HEK293 (cell line): Measurements from ENCODE around the gene NATD1.

Experiments used
- CTCF ChIA-PET: fragments of 350-600 bp; formaldehyde crosslinking; extraction: SDS; loops from one replicate; lab custom pipeline; 2021; ENCODE audit warnings: antibody characterized with exemption; lab: Yijun Ruan, JAX
- POLR2A ChIA-PET: fragments of 300-600 bp; formaldehyde crosslinking; extraction: SDS; loops from one replicate; lab custom pipeline; 2020; ENCODE audit warnings: antibody characterized with exemption, inconsistent platforms; lab: Yijun Ruan, JAX
- H3K27ac ChIP-seq: fragments of 200-500 bp; sonication (Bioruptor generic); 2 replicates; pipeline ENCODE4 v1.5.1; 2014; ENCODE audit warnings: low read depth, low read length, control low read depth, inconsistent platforms; ENCODE audit errors: extremely low read depth
- H3K36me3 ChIP-seq, 2 experiments: fragments of 200-500 bp in 1 of 2; sonication (Bioruptor generic) in 1 of 2; 1 replicate in 1 of 2; 2 replicates in 1 of 2; pipeline ENCODE4 v1.5.1; 2014 to 2017; ENCODE audit warnings: inconsistent platforms in 2 of 2, low read length in 2 of 2; ENCODE audit not compliant: control insufficient read depth in 2 of 2, insufficient read depth in 1 of 2
- H3K4me1 ChIP-seq: fragments of 200-500 bp; sonication (Bioruptor generic); 2 replicates; pipeline ENCODE4 v1.5.1; 2014; ENCODE audit warnings: mild to moderate bottlenecking, low read length, inconsistent platforms; ENCODE audit not compliant: control insufficient read depth, insufficient read depth
- H3K4me3 ChIP-seq: 2 replicates; pipeline ENCODE4 v1.5.1; 2011; ENCODE audit warnings: low read depth, mild to moderate bottlenecking, control low read depth, low read length, moderate library complexity
- H3K9me3 ChIP-seq: fragments of 200-500 bp; sonication (Bioruptor generic); 2 replicates; pipeline ENCODE4 v1.5.1; 2014; ENCODE audit warnings: low read depth, low read length, inconsistent platforms; ENCODE audit not compliant: control insufficient read depth, insufficient read depth
- FEZF1 ChIP-seq: fragments of 450-650 bp; formaldehyde crosslinking; IDR thresholded peaks from 2 replicates; pipeline ENCODE4 v1.5.1; 2016; ENCODE audit warnings: missing biosample characterization, missing genetic modification characterization
- GLIS2 ChIP-seq: fragments of 450-650 bp; formaldehyde crosslinking; IDR thresholded peaks from 2 replicates; pipeline ENCODE4 v1.5.1; 2016; ENCODE audit warnings: missing biosample characterization, missing genetic modification characterization
- OSR2 ChIP-seq: fragments of 450-650 bp; formaldehyde crosslinking; IDR thresholded peaks from 2 replicates; pipeline ENCODE4 v1.5.1; 2016; ENCODE audit warnings: missing biosample characterization, missing genetic modification characterization
- SALL2 ChIP-seq: fragments of 450-650 bp; formaldehyde crosslinking; IDR thresholded peaks from 2 replicates; pipeline ENCODE4 v1.5.0; 2017; ENCODE audit warnings: missing biosample characterization, mild to moderate bottlenecking, missing genetic modification characterization, borderline replicate concordance
- SCRT1 ChIP-seq: fragments of 450-650 bp; formaldehyde crosslinking; IDR thresholded peaks from 2 replicates; pipeline ENCODE4 v1.5.1; 2016; ENCODE audit warnings: missing biosample characterization, missing genetic modification characterization, borderline replicate concordance
- ZBTB21 ChIP-seq: fragments of 450-650 bp; formaldehyde crosslinking; IDR thresholded peaks from 2 replicates; pipeline ENCODE4 v1.5.1; 2017; ENCODE audit warnings: missing biosample characterization, missing genetic modification characterization
- ZEB2 ChIP-seq: fragments of 450-650 bp; formaldehyde crosslinking; IDR thresholded peaks from 2 replicates; pipeline ENCODE4 v1.5.1; 2016; ENCODE audit warnings: missing biosample characterization, missing genetic modification characterization
- ZNF121 ChIP-seq: fragments of 450-650 bp; formaldehyde crosslinking; IDR thresholded peaks from 2 replicates; pipeline ENCODE4 v1.5.1; 2016; ENCODE audit warnings: missing biosample characterization, missing genetic modification characterization
- ZNF335 ChIP-seq: fragments of 450-650 bp; formaldehyde crosslinking; conservative IDR thresholded peaks from 2 replicates; pipeline ENCODE4 v1.5.1; 2016; ENCODE audit warnings: missing biosample characterization, missing genetic modification characterization
- ZNF549 ChIP-seq: fragments of 450-650 bp; IDR thresholded peaks from 2 replicates; pipeline ENCODE4 v1.5.1; 2018; ENCODE audit warnings: missing biosample characterization, missing genetic modification characterization, mild to moderate bottlenecking, inconsistent platforms, moderate library complexity
- ZNF555 ChIP-seq: fragments of 450-650 bp; formaldehyde crosslinking; conservative IDR thresholded peaks from 2 replicates; pipeline ENCODE4 v1.5.1; 2017; ENCODE audit warnings: missing biosample characterization, mild to moderate bottlenecking, missing genetic modification characterization, inconsistent platforms
- ZNF561 ChIP-seq: fragments of 450-650 bp; IDR thresholded peaks from 2 replicates; pipeline ENCODE4 v1.5.1; 2018; ENCODE audit warnings: missing biosample characterization, missing genetic modification characterization, borderline replicate concordance
- ZNF658 ChIP-seq: fragments of 450-650 bp; formaldehyde crosslinking; IDR thresholded peaks from 2 replicates; pipeline ENCODE4; 2016; ENCODE audit warnings: missing biosample characterization, missing genetic modification characterization
- ZNF664 ChIP-seq: fragments of 450-650 bp; formaldehyde crosslinking; IDR thresholded peaks from 2 replicates; pipeline ENCODE4 v1.5.1; 2016; ENCODE audit warnings: missing biosample characterization, missing genetic modification characterization
- ZNF707 ChIP-seq: fragments of 450-650 bp; formaldehyde crosslinking; IDR thresholded peaks from 2 replicates; pipeline ENCODE4 v1.5.1; 2016; ENCODE audit warnings: missing biosample characterization, missing genetic modification characterization
- ZXDB ChIP-seq: fragments of 450-650 bp; formaldehyde crosslinking; IDR thresholded peaks from 2 replicates; pipeline ENCODE4 v1.5.1; 2016; ENCODE audit warnings: missing biosample characterization, missing genetic modification characterization
- TF ChIP-seq, protein P1 (sequence below): fragments of 450-650 bp; formaldehyde crosslinking; IDR thresholded peaks from 2 replicates; pipeline ENCODE4 v1.5.1; 2017; ENCODE audit warnings: missing biosample characterization, missing genetic modification characterization
- TF ChIP-seq, protein P2 (sequence below): fragments of 450-650 bp; formaldehyde crosslinking; IDR thresholded peaks from 2 replicates; pipeline ENCODE4 v1.5.1; 2016; ENCODE audit warnings: missing biosample characterization, missing genetic modification characterization
- TF ChIP-seq, protein P3 (sequence below): fragments of 450-650 bp; formaldehyde crosslinking; IDR thresholded peaks from 2 replicates; pipeline ENCODE4 v1.5.1; 2016; ENCODE audit warnings: missing biosample characterization, missing genetic modification characterization
- TF ChIP-seq, protein P4 (sequence below): fragments of 450-650 bp; formaldehyde crosslinking; IDR thresholded peaks from 2 replicates; pipeline ENCODE4 v1.5.1; 2016; ENCODE audit warnings: missing biosample characterization, missing genetic modification characterization

Gene NATD1

DNA sequence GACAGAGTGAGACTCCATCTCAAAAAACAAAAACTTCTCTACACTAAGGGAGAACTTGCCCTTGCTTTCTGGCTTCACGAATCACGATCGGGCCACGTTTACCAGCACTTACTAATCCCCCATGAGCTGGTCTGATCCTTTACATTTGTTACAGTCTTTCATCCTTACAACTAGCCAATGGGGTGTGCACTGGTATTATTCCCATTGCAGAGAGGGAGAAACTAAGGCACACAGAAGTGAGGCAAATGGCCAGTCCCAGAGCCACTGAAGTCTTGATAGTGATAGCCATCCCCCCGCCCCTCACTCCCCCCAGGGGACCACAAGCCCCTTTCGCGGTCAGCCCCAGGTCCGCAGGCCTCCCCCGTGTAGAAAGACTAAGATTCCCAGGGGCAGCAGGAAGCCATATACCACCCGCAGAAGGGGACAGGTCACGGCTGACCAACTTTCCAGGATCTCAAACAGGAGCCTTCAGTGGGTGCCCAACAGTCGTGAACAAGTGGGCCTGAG is 868 bp downstream of the NATD1 start:
- Histone ChIP-seq H3K9me3 (no peaks in the 10 kb centered on the region), H3K36me3 (no peaks in the 10 kb centered on the region), H3K4me1 (0 out of 2 replicates have a peak, but pooled peaks cover 2% of the 10 kb centered on the region), H3K4me3 (peak overlapping the region; percentile 56), H3K27ac (peak overlapping the region; percentile 46; the same call in 1 of the 2 replicates)
- POLR2A ChIA-PET = interaction anchor here (1.5 to 1.9 kb wide), 3 partner anchors 24 to 209 kb away, joined by 4 to 8 read pairs (median 7); no protein-coding TSS in a partner anchor
- no peak for TF ChIP-seq ZNF707 (tag by site-specific recombination)
- TF ChIP-seq, protein P1, sequence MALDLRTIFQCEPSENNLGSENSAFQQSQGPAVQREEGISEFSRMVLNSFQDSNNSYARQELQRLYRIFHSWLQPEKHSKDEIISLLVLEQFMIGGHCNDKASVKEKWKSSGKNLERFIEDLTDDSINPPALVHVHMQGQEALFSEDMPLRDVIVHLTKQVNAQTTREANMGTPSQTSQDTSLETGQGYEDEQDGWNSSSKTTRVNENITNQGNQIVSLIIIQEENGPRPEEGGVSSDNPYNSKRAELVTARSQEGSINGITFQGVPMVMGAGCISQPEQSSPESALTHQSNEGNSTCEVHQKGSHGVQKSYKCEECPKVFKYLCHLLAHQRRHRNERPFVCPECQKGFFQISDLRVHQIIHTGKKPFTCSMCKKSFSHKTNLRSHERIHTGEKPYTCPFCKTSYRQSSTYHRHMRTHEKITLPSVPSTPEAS (tag by site-specific recombination) = no peak
- peak; percentile 61; the same call in 1 of the 2 replicates for TF ChIP-seq GLIS2 (tag by site-specific recombination)
- peak; percentile 67 for TF ChIP-seq ZNF335 (tag by site-specific recombination)
- CTCF ChIA-PET = interaction anchor here (0.7 kb wide), 1 partner anchor 126 kb away, joined by 3 read pairs; the partner anchor contains the start of gene DHRS7B

DNA sequence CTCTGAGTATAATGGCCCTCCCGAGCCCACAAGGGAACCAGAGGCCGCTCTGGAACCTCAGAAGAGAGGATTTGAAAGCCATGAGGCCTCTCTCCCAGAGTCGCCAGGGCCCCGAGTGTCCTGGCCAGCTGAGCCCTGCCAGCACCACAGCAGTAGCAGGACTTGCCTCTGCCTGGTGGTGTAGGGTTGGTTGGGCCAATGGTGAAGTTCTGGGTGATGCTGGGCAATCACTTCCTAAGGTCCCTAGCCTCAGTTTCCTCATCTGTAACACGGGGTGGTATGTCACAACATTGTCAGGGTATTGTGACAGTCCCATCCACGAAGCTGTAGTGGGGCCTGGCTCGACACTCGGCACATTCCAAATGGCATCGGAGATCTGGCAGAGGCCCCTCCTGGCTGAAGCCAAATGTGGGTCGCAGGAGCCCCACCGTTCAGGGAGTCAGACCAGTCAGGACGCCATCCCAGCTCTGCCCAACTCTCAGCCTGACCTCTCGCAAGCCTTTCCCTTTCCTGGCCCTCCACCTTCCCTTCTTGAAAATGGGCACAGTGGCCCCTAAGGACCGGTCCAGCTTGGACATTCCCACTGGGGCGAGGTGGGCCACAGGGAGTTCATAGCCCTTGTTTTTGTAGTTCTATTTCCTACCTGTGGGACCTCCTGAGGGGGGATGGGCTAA is 1.7 kb downstream of the NATD1 start:
- no peaks in the 10 kb centered on the region for H3K9me3 ChIP-seq
- H3K36me3 ChIP-seq = peaks cover 0 to 4% of the 10 kb centered on the region in 2 experiments; a peak in 2 of 3 replicates
- POLR2A ChIA-PET = no interaction called here
- 0 out of 2 replicates have a peak, but pooled peaks cover 2% of the 10 kb centered on the region for H3K4me1 ChIP-seq
- no peak overlapping the region for H3K27ac ChIP-seq
- H3K4me3 ChIP-seq = no peak overlapping the region
- TF ChIP-seq FEZF1 (no peak), ZNF561 (no peak), SALL2 (tag by site-specific recombination) (no peak), ZBTB21 (tag by site-specific recombination) (no peak), OSR2 (tag by site-specific recombination) (no peak), ZNF664 (no peak), ZEB2 (tag by site-specific recombination) (no peak), ZNF555 (tag by site-specific recombination) (no peak), SCRT1 (tag by site-specific recombination) (no peak), ZNF658 (tag by site-specific recombination) (no peak), ZNF549 (tag by site-specific recombination) (no peak), ZXDB (tag by site-specific recombination) (no peak), ZNF121 (tag by site-specific recombination) (no peak)
- TF ChIP-seq, protein P2, sequence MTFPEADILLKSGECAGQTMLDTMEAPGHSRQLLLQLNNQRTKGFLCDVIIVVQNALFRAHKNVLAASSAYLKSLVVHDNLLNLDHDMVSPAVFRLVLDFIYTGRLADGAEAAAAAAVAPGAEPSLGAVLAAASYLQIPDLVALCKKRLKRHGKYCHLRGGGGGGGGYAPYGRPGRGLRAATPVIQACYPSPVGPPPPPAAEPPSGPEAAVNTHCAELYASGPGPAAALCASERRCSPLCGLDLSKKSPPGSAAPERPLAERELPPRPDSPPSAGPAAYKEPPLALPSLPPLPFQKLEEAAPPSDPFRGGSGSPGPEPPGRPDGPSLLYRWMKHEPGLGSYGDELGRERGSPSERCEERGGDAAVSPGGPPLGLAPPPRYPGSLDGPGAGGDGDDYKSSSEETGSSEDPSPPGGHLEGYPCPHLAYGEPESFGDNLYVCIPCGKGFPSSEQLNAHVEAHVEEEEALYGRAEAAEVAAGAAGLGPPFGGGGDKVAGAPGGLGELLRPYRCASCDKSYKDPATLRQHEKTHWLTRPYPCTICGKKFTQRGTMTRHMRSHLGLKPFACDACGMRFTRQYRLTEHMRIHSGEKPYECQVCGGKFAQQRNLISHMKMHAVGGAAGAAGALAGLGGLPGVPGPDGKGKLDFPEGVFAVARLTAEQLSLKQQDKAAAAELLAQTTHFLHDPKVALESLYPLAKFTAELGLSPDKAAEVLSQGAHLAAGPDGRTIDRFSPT = no peak
- TF ChIP-seq, protein P3, sequence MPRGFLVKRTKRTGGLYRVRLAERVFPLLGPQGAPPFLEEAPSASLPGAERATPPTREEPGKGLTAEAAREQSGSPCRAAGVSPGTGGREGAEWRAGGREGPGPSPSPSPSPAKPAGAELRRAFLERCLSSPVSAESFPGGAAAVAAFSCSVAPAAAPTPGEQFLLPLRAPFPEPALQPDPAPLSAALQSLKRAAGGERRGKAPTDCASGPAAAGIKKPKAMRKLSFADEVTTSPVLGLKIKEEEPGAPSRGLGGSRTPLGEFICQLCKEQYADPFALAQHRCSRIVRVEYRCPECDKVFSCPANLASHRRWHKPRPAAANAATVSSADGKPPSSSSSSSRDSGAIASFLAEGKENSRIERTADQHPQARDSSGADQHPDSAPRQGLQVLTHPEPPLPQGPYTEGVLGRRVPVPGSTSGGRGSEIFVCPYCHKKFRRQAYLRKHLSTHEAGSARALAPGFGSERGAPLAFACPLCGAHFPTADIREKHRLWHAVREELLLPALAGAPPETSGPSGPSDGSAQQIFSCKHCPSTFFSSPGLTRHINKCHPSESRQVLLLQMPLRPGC (tag by site-specific recombination) = no peak
- TF ChIP-seq, protein P4, sequence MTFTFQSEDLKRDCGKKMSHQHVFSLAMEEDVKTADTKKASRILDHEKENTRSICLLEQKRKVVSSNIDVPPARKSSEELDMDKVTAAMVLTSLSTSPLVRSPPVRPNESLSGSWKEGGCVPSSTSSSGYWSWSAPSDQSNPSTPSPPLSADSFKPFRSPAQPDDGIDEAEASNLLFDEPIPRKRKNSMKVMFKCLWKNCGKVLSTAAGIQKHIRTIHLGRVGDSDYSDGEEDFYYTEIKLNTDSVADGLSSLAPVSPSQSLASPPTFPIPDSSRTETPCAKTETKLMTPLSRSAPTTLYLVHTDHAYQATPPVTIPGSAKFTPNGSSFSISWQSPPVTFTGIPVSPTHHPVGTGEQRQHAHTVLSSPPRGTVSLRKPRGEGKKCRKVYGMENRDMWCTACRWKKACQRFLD (tag by site-specific recombination) = no peak
- CTCF ChIA-PET = interaction anchor here (0.7 kb wide), 1 partner anchor 31 kb away, joined by 3 read pairs; no protein-coding TSS in a partner anchor
